Body of pancreas (tissue), 4 donors: ENCODE results near the gene WDR83. TPM values are rescaled to one million over a fixed set of nuclear protein-coding genes. Genes with fewer than 3 reads are reported as not detected.

Experiments
- ATAC-seq: fragments of 150-250 bp; one replicate; pipeline ENCODE4 v1.9.1; 2016
- DNase-seq, 4 donors: peaks; one replicate each; pipeline ENCODE4 v3.0.0-alpha.2; 2019
- H3K27ac ChIP-seq, 4 donors: fragments of 200-600 bp; sonication (generic); 1 replicate in 3 of 4; 2 replicates in 1 of 4; pipeline versions ENCODE4 v1.5.1 to v1.6.1; 2016 to 2019; ENCODE audit warnings: mild to moderate bottlenecking in 1 of 4, mixed read lengths in 1 of 4, moderate library complexity in 1 of 4
- H3K27me3 ChIP-seq, 2 donors: fragments of 200-600 bp; sonication (generic); one replicate each; pipeline ENCODE4 v1.6.0; 2016; ENCODE audit warnings: mild to moderate bottlenecking in 1 of 2
- H3K36me3 ChIP-seq, 2 donors: fragments of 200-600 bp; sonication (generic); replicated peaks in 1 of 2; 2 replicates each; pipeline ENCODE4 v1.5.1; 2016; ENCODE audit warnings: low read depth in 2 of 2; ENCODE audit not compliant: insufficient read depth in 1 of 2
- H3K4me1 ChIP-seq: fragments of 200-600 bp; sonication (generic); one replicate; pipeline ENCODE4 v1.6.0; 2016
- H3K4me3 ChIP-seq, 2 donors: fragments of 200-600 bp; sonication (generic); 1 replicate in 1 of 2; 2 replicates in 1 of 2; pipeline ENCODE4 v1.5.1; 2016 to 2019
- H3K9me3 ChIP-seq, 3 donors: fragments of 200-600 bp; sonication (generic); 1 replicate in 2 of 3; 2 replicates in 1 of 3; pipeline ENCODE4 v1.5.1; 2016
- POLR2A ChIP-seq, 3 donors: fragments of 450-650 bp; IDR thresholded peaks; one replicate each; pipeline ENCODE4 v1.6.1; 2016; ENCODE audit warnings: antibody characterized with exemption in 3 of 3, mild to moderate bottlenecking in 2 of 3
- WGBS, 2 donors: methylation state at CpG; one replicate each; pipeline ENCODE4 v1.1.5; 2017; 5-methylcytosine and 5-hydroxymethylcytosine counted together
- intact Hi-C: fragments of 100-400 bp; cut with DNase I; formaldehyde crosslinking; loops from one replicate; pipeline ENCODE4 v1.15.1; 2023
- total RNA-seq, 2 donors: library from RNA; depleted of rRNA; stranded (reverse); fragments of >200 nt; gene quantifications; one replicate each; pipeline ENCODE4 v1.1.0, GENCODE V29; 2016
- TF ChIP-seq, protein P1 (sequence below), 7 experiments: fragments of 450-650 bp in 4 of 7; fragments of 200-600 bp in 3 of 7; sonication (generic) in 3 of 7; IDR thresholded peaks; one replicate each; pipeline ENCODE4 v1.5.1; 2016 to 2019; ENCODE audit warnings: antibody characterized with exemption in 7 of 7

WDR83 gene
- total RNA-seq, 2 donors from 2014 or later = 12.5 to 37.2 TPM

DNA sequence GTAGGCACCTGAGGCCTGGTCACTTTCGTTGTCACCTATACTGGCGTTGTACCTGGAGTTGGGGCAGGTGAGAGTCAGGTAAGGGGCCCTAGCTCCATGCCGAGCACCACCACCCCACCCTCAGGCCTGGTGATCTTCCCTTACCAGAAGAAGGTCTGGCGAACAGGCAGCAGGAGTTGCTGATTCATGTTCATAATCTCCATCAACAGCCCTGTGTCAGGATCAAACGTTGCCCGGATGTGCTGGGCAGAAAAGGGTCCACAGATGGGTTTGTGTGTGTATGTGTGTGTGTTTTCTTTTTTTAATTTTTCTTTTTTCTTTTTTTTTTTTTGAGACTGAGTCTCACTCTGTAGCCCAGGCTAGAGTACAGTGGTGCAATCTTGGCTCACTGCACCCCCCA lies 14.4 kb upstream of the WDR83 start:
- ATAC-seq (no peak), DNase-seq (no peak)
- Histone ChIP-seq H3K9me3 (no peaks in the 10 kb centered on the region), H3K27ac (no peak overlapping the region), H3K4me1 (peaks cover 16% of the 10 kb centered on the region), H3K4me3 (no peak overlapping the region), H3K27me3 (no peaks in the 10 kb centered on the region), H3K36me3 (peaks cover 0 to 2% of the 10 kb centered on the region in 2 donors)
- TF ChIP-seq, protein P1, sequence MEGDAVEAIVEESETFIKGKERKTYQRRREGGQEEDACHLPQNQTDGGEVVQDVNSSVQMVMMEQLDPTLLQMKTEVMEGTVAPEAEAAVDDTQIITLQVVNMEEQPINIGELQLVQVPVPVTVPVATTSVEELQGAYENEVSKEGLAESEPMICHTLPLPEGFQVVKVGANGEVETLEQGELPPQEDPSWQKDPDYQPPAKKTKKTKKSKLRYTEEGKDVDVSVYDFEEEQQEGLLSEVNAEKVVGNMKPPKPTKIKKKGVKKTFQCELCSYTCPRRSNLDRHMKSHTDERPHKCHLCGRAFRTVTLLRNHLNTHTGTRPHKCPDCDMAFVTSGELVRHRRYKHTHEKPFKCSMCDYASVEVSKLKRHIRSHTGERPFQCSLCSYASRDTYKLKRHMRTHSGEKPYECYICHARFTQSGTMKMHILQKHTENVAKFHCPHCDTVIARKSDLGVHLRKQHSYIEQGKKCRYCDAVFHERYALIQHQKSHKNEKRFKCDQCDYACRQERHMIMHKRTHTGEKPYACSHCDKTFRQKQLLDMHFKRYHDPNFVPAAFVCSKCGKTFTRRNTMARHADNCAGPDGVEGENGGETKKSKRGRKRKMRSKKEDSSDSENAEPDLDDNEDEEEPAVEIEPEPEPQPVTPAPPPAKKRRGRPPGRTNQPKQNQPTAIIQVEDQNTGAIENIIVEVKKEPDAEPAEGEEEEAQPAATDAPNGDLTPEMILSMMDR (IDR thresholded peaks at IDR 0.05) = no peak
- TF ChIP-seq POLR2A (IDR thresholded peaks at IDR 0.05) = no peak
- 86 to 94% methylated on average over 4 to 6 of the region's 6 CpGs for WGBS, 2 donors
- intact Hi-C loops = no loop called here

DNA sequence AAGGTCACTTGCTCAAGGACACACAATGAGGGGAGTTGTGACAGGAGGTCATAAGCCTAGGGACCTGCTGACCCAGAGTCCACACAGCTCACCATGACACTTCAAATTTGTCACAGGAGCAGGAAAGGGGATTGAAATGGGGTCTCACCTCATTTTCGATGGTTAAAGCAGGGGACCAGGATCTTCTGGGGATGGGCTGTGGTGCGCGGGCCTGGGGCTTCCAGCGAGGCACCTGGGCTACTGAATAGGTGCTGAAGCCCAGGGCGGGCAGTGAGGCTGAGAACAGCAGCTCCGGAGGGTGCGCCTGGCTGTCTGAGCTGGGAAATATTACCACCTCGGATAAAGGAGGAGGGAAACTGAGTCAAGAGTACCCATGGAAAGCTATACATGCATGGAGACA lies 11.1 kb upstream of the WDR83 start:
- WGBS, 2 donors = 89 to 90% methylated on average over 8 of the region's 8 CpGs
- TF ChIP-seq, protein P1 (IDR thresholded peaks at IDR 0.05) = no peak
- TF ChIP-seq POLR2A (IDR thresholded peaks at IDR 0.05) = no peak
- Histone ChIP-seq H3K4me1 (no peaks in the 10 kb centered on the region), H3K27ac (no peak overlapping the region), H3K4me3 (no peak overlapping the region), H3K36me3 (peaks cover 0 to 6% of the 10 kb centered on the region in 2 donors), H3K9me3 (no peaks in the 10 kb centered on the region), H3K27me3 (no peaks in the 10 kb centered on the region)
- ATAC-seq (no peak), DNase-seq (no peak)
- intact Hi-C loops = no loop called here

DNA sequence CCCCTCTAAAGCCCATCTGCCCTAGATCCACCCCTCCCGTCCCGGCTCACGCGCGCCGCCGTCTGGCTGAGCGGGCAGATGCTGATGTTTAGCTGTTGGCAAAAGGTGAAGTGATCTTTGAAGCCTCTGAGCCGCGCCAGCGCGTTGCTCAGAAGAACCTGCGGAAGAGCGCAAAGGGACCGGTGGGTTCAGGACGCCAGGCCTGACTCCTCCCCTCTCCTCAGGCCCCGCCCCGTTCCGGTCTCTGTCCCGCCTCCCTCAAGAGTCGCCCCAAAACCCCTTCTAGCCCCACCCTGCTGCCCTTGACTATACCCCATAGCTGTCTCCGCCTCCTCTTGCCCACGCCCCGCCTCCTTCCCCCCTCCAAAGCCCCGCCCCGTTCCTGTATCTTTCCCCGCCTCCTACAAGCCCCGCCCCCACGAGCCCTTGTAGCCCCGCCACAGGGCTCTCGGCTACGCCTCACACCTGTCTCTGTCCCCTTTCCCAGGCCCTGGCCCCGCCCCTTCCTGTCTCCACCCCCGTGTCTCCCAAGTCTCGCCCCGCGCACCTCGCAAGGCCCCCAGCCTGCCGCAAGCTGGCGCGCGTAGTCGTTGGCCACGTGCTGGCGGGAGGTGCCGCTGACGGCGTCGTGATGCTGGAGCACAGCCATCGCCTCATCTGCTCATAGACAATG lies 9.6 kb upstream of the WDR83 start:
- Histone ChIP-seq H3K4me3 (no peak overlapping the region), H3K36me3 (peaks cover 0 to 12% of the 10 kb centered on the region in 2 donors), H3K4me1 (no peaks in the 10 kb centered on the region), H3K27me3 (no peaks in the 10 kb centered on the region), H3K27ac (no peak overlapping the region), H3K9me3 (no peaks in the 10 kb centered on the region)
- DNase-seq = peak in 3 of 4 donors; percentile 50 to 59 (median 50)
- intact Hi-C loops = no loop called here
- 69 to 75% methylated on average over 43 to 47 of the region's 50 CpGs for WGBS, 2 donors
- TF ChIP-seq POLR2A (IDR thresholded peaks at IDR 0.05) = no peak
- ATAC-seq = peak; percentile 53

DNA sequence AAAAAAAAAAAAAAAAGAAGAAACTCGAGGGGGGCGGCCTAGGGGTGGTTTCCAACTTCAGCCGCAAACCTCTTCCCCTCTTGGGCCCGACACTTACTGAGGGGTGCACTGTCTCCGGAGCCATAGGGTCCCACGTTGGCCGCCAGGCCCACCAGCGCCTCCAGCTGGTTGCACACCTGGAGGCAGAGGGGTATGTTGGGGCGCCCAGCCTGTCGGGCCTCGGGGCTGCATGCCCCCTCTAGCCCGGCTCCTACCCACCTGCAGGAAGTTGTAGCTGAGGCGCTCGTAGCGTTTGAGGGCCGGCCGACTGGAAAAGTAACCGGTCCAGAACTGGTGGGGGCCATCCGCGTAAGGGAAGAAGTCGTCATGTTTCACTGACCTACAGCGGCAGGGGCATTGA lies 8.6 kb upstream of the WDR83 start:
- intact Hi-C loops = no loop called here
- TF ChIP-seq, protein P1 (IDR thresholded peaks at IDR 0.05) = no peak
- no peak for TF ChIP-seq POLR2A (IDR thresholded peaks at IDR 0.05)
- no peaks in the 10 kb centered on the region for H3K4me1 ChIP-seq
- H3K36me3 ChIP-seq = peaks cover under 1 to 12% of the 10 kb centered on the region in 2 donors
- no peak overlapping the region for H3K4me3 ChIP-seq
- no peaks in the 10 kb centered on the region for H3K27me3 ChIP-seq
- no peak for DNase-seq
- WGBS, 2 donors = 90 to 91% methylated on average over 6 to 18 of the region's 22 CpGs
- H3K27ac ChIP-seq = no peak overlapping the region
- no peaks in the 10 kb centered on the region for H3K9me3 ChIP-seq
- no peak for ATAC-seq

DNA sequence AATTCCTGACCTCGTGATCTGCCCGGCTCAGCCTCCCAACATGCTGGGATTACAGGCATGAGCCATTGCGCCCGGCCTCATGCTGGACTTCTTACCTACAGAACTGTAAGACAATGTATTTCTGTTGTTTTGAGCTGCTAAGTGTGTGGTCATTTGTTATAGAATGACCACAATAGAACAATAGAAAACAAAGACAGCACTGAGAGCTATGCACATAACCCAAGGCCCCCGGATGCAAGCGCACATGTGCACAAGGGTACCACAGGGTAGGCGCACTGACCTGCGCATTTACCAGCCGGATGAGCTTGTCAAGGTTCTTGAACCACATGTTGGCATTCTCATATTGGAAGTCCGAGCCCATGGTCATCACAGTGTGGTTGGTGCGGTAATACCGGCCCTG lies 5.6 kb upstream of the WDR83 start:
- intact Hi-C loops = no loop called here
- Histone ChIP-seq H3K27ac (no peak overlapping the region), H3K36me3 (peaks cover 7 to 16% of the 10 kb centered on the region in 2 donors), H3K4me1 (peaks cover 7% of the 10 kb centered on the region), H3K4me3 (no peak overlapping the region), H3K9me3 (no peaks in the 10 kb centered on the region), H3K27me3 (no peaks in the 10 kb centered on the region)
- WGBS, 2 donors = 87 to 95% methylated on average over 12 of the region's 12 CpGs
- TF ChIP-seq, protein P1 (IDR thresholded peaks at IDR 0.05) = no peak
- no peak for TF ChIP-seq POLR2A (IDR thresholded peaks at IDR 0.05)
- DNase-seq (no peak), ATAC-seq (no peak)
